Panc1 (cell line): Measurements from ENCODE around the gene TFEC. TPM values are rescaled to one million over a fixed set of nuclear protein-coding genes. Genes with fewer than 3 reads are reported as not detected.

Experiments
- ATAC-seq: fragments of 200-7000 bp; cut with Tn5 transposase; 2 replicates; pipeline ENCODE4 v1.9.1; 2020; ENCODE audit warnings: mild to moderate bottlenecking, moderate library complexity
- BruUV-seq: library from RNA; stranded (reverse); fragments of 400-500 nt; replicated peaks from 2 replicates; lab custom pipeline; 2021; lab: Mats Ljungman, UMichigan
- CTCF ChIA-PET: fragments of 300-600 bp; sonication (Branson Sonifier 250); formaldehyde crosslinking; loops from one replicate; lab custom pipeline; 2022; ENCODE audit warnings: antibody characterized with exemption; lab: Charles Lee
- POLR2A ChIA-PET: fragments of 300-600 bp; sonication (Branson Sonifier 250); formaldehyde crosslinking; loops from one replicate; lab custom pipeline; 2022; ENCODE audit warnings: antibody characterized with exemption; lab: Charles Lee
- DNase-seq: peaks from one replicate; pipeline ENCODE4 v3.0.0-alpha.2; 2010; ENCODE audit warnings: low read depth, low spot score
- H3K27ac ChIP-seq: 2 replicates; pipeline ENCODE4 v1.5.1; 2011; ENCODE audit warnings: mild to moderate bottlenecking, low read length, inconsistent platforms
- H3K27me3 ChIP-seq: fragments of 200-500 bp; sonication (Bioruptor generic); 2 replicates; pipeline ENCODE4 v1.6.0; 2014; ENCODE audit warnings: low read length, inconsistent platforms; ENCODE audit not compliant: control insufficient read depth, insufficient read depth
- H3K36me3 ChIP-seq: fragments of 200-500 bp; sonication (Bioruptor generic); 2 replicates; pipeline ENCODE4 v1.5.1; 2014; ENCODE audit warnings: inconsistent platforms, mild to moderate bottlenecking, low read length, moderate library complexity; ENCODE audit not compliant: control insufficient read depth, insufficient read depth
- H3K4me1 ChIP-seq: 2 replicates; pipeline ENCODE4 v1.5.1; 2011; ENCODE audit warnings: inconsistent platforms, mild to moderate bottlenecking, low read length, moderate library complexity; ENCODE audit not compliant: control insufficient read depth, insufficient read depth
- H3K4me3 ChIP-seq, 2 experiments: 2 replicates each; pipeline ENCODE4 v1.5.1; 2011 to 2012; ENCODE audit warnings: low read depth in 2 of 2, low read length in 2 of 2, mild to moderate bottlenecking in 2 of 2, inconsistent platforms in 1 of 2, moderate library complexity in 1 of 2
- H3K9me3 ChIP-seq: fragments of 200-500 bp; sonication (Bioruptor generic); 2 replicates; pipeline ENCODE4 v1.5.1; 2014; ENCODE audit warnings: low read depth, mild to moderate bottlenecking, inconsistent platforms, low read length, moderate library complexity; ENCODE audit not compliant: control insufficient read depth, insufficient read depth
- CTCF ChIP-seq: fragments of 450-650 bp; IDR thresholded peaks from 2 replicates; pipeline ENCODE4 v1.5.1; 2017; ENCODE audit warnings: mild to moderate bottlenecking
- POLR2AphosphoS5 ChIP-seq: IDR thresholded peaks from 2 replicates; pipeline ENCODE4 v1.6.1; 2012; ENCODE audit warnings: mild to moderate bottlenecking, low read depth, low read length, moderate library complexity
- SIN3A ChIP-seq: IDR thresholded peaks from 2 replicates; pipeline ENCODE4 v1.6.1; 2012; ENCODE audit warnings: low read depth, mild to moderate bottlenecking, low read length, moderate library complexity, borderline replicate concordance; ENCODE audit not compliant: insufficient read depth
- TCF7L2 ChIP-seq: IDR thresholded peaks from 2 replicates; pipeline ENCODE4 v1.6.1; 2011; ENCODE audit warnings: mild to moderate bottlenecking, low read depth, low read length, inconsistent platforms
- in situ Hi-C: cut with HindIII; loops from 2 replicates; pipeline ENCODE4 v1.10.0; 2016; ENCODE audit warnings: low sequenced_read_pairs, low pct_unique_long_range_greater_than_20kb
- intact Hi-C: fragments of 100-400 bp; cut with micrococcal nuclease; formaldehyde crosslinking; loops from one replicate; pipeline ENCODE4 v1.10.0; 2022; ENCODE audit not compliant: unreplicated experiment
- total RNA-seq: library from RNA; stranded (reverse); gene quantifications from one replicate; pipeline ENCODE4 v1.2.1, GENCODE V29; 2021; ENCODE audit not compliant: unreplicated experiment
- TF ChIP-seq, protein P1 (sequence below), 2 experiments: IDR thresholded peaks; 2 replicates each; pipeline ENCODE4 v1.6.1; 2011 to 2012; ENCODE audit warnings: low read depth in 2 of 2, control low read depth in 1 of 2, low read length in 1 of 2, mild to moderate bottlenecking in 1 of 2, moderate library complexity in 1 of 2; ENCODE audit not compliant: insufficient read depth in 1 of 2

The TFEC gene
- total RNA-seq, 1 experiment from 2014 or later: not detected

DNA sequence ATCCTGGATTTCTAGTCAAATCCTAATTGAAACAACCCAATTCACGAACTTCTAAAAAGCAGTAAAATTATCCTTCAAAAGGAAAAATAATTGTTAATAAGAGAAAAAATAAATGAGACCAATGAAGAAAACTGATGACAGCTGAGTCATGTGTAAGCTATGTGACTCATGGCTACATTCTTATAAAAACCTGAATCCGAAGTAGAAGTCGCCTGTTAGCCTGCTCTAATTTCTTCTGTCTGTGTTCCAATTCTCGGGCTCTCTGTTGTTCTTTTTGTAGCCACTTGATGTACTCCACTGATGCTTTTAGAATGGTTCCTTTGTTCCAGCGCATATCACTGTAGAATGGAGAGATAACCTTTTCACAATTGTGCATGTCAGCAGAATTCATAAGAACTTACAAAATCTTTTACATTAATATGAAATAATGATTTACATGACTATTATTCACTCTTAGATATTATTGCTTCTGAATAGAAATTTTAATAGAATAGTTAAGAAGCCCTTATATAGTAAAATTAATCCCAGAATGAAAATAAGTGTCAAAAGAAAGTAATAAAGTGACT lies 88.8 kb downstream of the TFEC start:
- ATAC-seq (no peak), DNase-seq (no peak)
- no peak overlapping the region for H3K27ac ChIP-seq
- intact Hi-C loops: no loop called here
- in situ Hi-C loops: no loop called here
- TF ChIP-seq POLR2AphosphoS5 (no peak), TCF7L2 (no peak), CTCF (no peak), SIN3A (no peak)
- TF ChIP-seq, protein P1, sequence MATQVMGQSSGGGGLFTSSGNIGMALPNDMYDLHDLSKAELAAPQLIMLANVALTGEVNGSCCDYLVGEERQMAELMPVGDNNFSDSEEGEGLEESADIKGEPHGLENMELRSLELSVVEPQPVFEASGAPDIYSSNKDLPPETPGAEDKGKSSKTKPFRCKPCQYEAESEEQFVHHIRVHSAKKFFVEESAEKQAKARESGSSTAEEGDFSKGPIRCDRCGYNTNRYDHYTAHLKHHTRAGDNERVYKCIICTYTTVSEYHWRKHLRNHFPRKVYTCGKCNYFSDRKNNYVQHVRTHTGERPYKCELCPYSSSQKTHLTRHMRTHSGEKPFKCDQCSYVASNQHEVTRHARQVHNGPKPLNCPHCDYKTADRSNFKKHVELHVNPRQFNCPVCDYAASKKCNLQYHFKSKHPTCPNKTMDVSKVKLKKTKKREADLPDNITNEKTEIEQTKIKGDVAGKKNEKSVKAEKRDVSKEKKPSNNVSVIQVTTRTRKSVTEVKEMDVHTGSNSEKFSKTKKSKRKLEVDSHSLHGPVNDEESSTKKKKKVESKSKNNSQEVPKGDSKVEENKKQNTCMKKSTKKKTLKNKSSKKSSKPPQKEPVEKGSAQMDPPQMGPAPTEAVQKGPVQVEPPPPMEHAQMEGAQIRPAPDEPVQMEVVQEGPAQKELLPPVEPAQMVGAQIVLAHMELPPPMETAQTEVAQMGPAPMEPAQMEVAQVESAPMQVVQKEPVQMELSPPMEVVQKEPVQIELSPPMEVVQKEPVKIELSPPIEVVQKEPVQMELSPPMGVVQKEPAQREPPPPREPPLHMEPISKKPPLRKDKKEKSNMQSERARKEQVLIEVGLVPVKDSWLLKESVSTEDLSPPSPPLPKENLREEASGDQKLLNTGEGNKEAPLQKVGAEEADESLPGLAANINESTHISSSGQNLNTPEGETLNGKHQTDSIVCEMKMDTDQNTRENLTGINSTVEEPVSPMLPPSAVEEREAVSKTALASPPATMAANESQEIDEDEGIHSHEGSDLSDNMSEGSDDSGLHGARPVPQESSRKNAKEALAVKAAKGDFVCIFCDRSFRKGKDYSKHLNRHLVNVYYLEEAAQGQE (IDR thresholded peaks at IDR 0.05; ENCODE audit: insufficient read depth in 1 of 2, low read depth in 2 of 2, low read length in 1 of 2): no peak
- ChIA-PET CTCF (no interaction called here), POLR2A (no interaction called here)
- no peaks in the 10 kb centered on the region; the same call in 1 of the 2 replicates for H3K27me3 ChIP-seq
- no peaks in the 10 kb centered on the region for H3K4me1 ChIP-seq
- no peaks in the 10 kb centered on the region for H3K36me3 ChIP-seq
- no peak overlapping the region for H3K4me3 ChIP-seq
- no peaks in the 10 kb centered on the region for H3K9me3 ChIP-seq
- no TSS peak for BruUV-seq

GRCh38 chr7:115940460-115941060 lies 90.0 kb downstream of the TFEC start:
- Histone ChIP-seq H3K36me3 (no peaks in the 10 kb centered on the region), H3K27ac (no peak overlapping the region), H3K4me3 (no peak overlapping the region), H3K27me3 (no peaks in the 10 kb centered on the region; the same call in 1 of the 2 replicates), H3K9me3 (no peaks in the 10 kb centered on the region), H3K4me1 (no peaks in the 10 kb centered on the region)
- CTCF ChIA-PET: no interaction called here
- TF ChIP-seq, protein P1 (IDR thresholded peaks at IDR 0.05; ENCODE audit: insufficient read depth in 1 of 2, low read depth in 2 of 2, low read length in 1 of 2): no peak
- TF ChIP-seq SIN3A: no peak
- no peak for TF ChIP-seq CTCF
- TF ChIP-seq TCF7L2: no peak
- no peak for TF ChIP-seq POLR2AphosphoS5
- no peak for ATAC-seq
- intact Hi-C loops: no loop called here
- POLR2A ChIA-PET: no interaction called here
- no TSS peak for BruUV-seq
- DNase-seq: no peak
- in situ Hi-C loops: no loop called here
